GM12872 (cell line): ENCODE measurements around the gene SPDYE4.

ENCODE experiments used
- CTCF ChIP-seq: IDR thresholded peaks from 3 replicates; pipeline ENCODE4 v1.5.1; 2011; ENCODE audit warnings: low read depth, mild to moderate bottlenecking, low read length, moderate library complexity; ENCODE audit not compliant: insufficient read depth

Gene SPDYE4

GRCh38 chr17:8728971-8729370 is 29.4 kb downstream of the SPDYE4 start:
- TF ChIP-seq CTCF: no peak

GRCh38 chr17:8728251-8728938 is 30.0 kb downstream of the SPDYE4 start:
- no peak for TF ChIP-seq CTCF

GRCh38 chr17:8726941-8727555 is 31.3 kb downstream of the SPDYE4 start:
- no peak for TF ChIP-seq CTCF

GRCh38 chr17:8725881-8726876 is 32.2 kb downstream of the SPDYE4 start:
- TF ChIP-seq CTCF: no peak

- TF ChIP-seq CTCF: no peak
Observed at GRCh38 chr17:8724451-8724850, 33.9 kb downstream of the SPDYE4 start.

- TF ChIP-seq CTCF: no peak
Observed at GRCh38 chr17:8720596-8720995, 37.8 kb downstream of the SPDYE4 start.
